ENCODE data around the gene PPA1. TPM values are rescaled to one million over a fixed set of nuclear protein-coding genes. Genes with fewer than 3 reads are reported as not detected.
A peak's percentile ranks its signal among the peaks of the same experiment; 100 is the strongest.

The PPA1 gene
- total and polyA plus RNA-seq, 2 donors (not counting 1 experiment from before 2014, with no cell fraction given), result 28.6 to 40.6 TPM

- no peak overlapping the region for H3K4me3 ChIP-seq (ENCODE audit: control extremely low read depth in 1 of 5, extremely low read depth in 1 of 5, insufficient read depth in 1 of 5, low read depth in 2 of 5, low read length in 4 of 5)
- peak overlapping the region; percentile 37 for H3K4me3 Mint-ChIP-seq
- no peaks in the 10 kb centered on the region for H3K79me2 ChIP-seq (ENCODE audit: control insufficient read depth, insufficient read depth, low read length)
- peaks cover 11 to 17% of the 10 kb centered on the region in 2 donors for H3K4me1 ChIP-seq (ENCODE audit: control insufficient read depth in 2 of 2, insufficient read depth in 2 of 2, low read length in 2 of 2)
- 86% methylated on average over 12 of the region's 14 CpGs for WGBS (ENCODE audit: insufficient coverage)
- CTCF ChIA-PET, result interaction anchor here (0.8 kb wide), 1 partner anchor 110 kb away, joined by 3 read pairs; no protein-coding TSS in a partner anchor
- peaks cover 11% of the 10 kb centered on the region for H3K4me1 Mint-ChIP-seq
- H3K27ac ChIP-seq (ENCODE audit: low read length in 2 of 2), result no peak overlapping the region
- intact Hi-C loops (cut with micrococcal nuclease), result no loop called here
- no peak for DNase-seq
- peaks cover 0 to 37% (median 19%) of the 10 kb centered on the region in 4 experiments for H3K27me3 ChIP-seq (replicated peaks in 1 of 4; ENCODE audit: control extremely low read depth in 1 of 4, control insufficient read depth in 3 of 4, insufficient read depth in 4 of 4, low read length in 3 of 4)
- H3K4me2 ChIP-seq (replicated peaks; ENCODE audit: low read depth, low read length, poor library complexity, severe bottlenecking), result no peak overlapping the region
- H3K27ac Mint-ChIP-seq, result no peak overlapping the region
- H3K27me3 Mint-ChIP-seq, result peaks cover 60% of the 10 kb centered on the region
- no peak for ATAC-seq (ENCODE audit: low read depth)
- H3K36me3 ChIP-seq (replicated peaks in 1 of 2; ENCODE audit: control extremely low read depth in 1 of 2, control insufficient read depth in 1 of 2, extremely low read depth in 1 of 2, insufficient read depth in 2 of 2, low read length in 1 of 2), result no peaks in the 10 kb centered on the region
- no peaks in the 10 kb centered on the region for H3K9me3 Mint-ChIP-seq (ENCODE audit: insufficient read depth)
- TF ChIP-seq EZH2 (IDR thresholded peaks at IDR 0.05; ENCODE audit: borderline replicate concordance, insufficient read depth, low read depth, low read length, poor library complexity, severe bottlenecking) (no peak), CTCF (IDR thresholded peaks at IDR 0.05) (no peak)
- POLR2A ChIA-PET, result no interaction called here
- H2AFZ ChIP-seq (ENCODE audit: insufficient read depth, low read depth, low read length, poor library complexity, severe bottlenecking), result no peak overlapping the region
- no peaks in the 10 kb centered on the region for H4K20me1 ChIP-seq (ENCODE audit: control insufficient read depth, insufficient read depth, low read length, poor library complexity, severe bottlenecking)
- H3K9ac ChIP-seq (ENCODE audit: low read length), result no peak overlapping the region
- peaks cover 0 to 8% (median 0%) of the 10 kb centered on the region in 3 donors for H3K9me3 ChIP-seq (ENCODE audit: control extremely low read depth in 1 of 3, control insufficient read depth in 2 of 3, insufficient read depth in 1 of 3, low read length in 2 of 3)
These were observed 20.9 kb upstream of the PPA1 start for GRCh38 chr10:70253878-70254765.

All from B cell (primary cell).